Ovary (tissue), 3 donors: ENCODE data around the gene CERK.
"Not testable (repeated sequence)": the region's sequence is repeated elsewhere in the genome, so short reads cannot be mapped to it uniquely, and the experiment has no call there.

Source experiments
- POLR2A ChIP-seq: fragments of 450-650 bp; IDR thresholded peaks from one replicate; pipeline ENCODE4 v1.6.1; 2017; ENCODE audit warnings: antibody characterized with exemption, mild to moderate bottlenecking, moderate library complexity
- TF ChIP-seq, protein P1 (sequence below), 3 donors: fragments of 450-650 bp in 2 of 3; fragments of 200-600 bp in 1 of 3; IDR thresholded peaks; one replicate each; pipeline versions ENCODE4 v1.5.1 to v1.8.0; 2016 to 2022; ENCODE audit warnings: antibody characterized with exemption in 3 of 3, mild to moderate bottlenecking in 1 of 3
- donor health status: DM: no; HTN: no; CAD: no.

DNA sequence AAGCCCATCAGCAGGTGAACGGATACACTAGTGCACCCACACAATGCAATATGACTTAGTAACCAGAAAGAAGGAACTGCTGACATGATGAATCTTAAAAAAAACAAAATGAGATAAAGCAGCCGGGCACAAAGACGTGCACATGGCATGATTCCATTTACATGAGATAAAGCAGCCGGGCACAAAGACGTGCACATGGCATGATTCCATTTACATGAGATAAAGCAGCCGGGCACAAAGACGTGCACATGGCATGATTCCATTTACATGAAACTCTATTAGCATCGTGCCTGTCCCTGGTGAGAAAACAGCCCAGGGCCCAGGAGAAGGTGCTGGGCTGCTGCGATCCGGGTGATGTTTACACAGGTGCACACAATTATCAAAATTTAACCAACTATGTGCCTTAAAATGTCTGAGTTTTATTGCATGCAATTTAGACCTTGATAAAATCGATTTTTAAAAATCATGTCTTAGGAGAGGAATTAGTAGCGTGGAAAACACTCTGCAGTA lies 3.8 kb downstream of the CERK start:
- TF ChIP-seq, protein P1, sequence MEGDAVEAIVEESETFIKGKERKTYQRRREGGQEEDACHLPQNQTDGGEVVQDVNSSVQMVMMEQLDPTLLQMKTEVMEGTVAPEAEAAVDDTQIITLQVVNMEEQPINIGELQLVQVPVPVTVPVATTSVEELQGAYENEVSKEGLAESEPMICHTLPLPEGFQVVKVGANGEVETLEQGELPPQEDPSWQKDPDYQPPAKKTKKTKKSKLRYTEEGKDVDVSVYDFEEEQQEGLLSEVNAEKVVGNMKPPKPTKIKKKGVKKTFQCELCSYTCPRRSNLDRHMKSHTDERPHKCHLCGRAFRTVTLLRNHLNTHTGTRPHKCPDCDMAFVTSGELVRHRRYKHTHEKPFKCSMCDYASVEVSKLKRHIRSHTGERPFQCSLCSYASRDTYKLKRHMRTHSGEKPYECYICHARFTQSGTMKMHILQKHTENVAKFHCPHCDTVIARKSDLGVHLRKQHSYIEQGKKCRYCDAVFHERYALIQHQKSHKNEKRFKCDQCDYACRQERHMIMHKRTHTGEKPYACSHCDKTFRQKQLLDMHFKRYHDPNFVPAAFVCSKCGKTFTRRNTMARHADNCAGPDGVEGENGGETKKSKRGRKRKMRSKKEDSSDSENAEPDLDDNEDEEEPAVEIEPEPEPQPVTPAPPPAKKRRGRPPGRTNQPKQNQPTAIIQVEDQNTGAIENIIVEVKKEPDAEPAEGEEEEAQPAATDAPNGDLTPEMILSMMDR (IDR thresholded peaks at IDR 0.05): not testable (repeated sequence)
- TF ChIP-seq POLR2A: not testable (repeated sequence)
